NCI-H774 (cell line): ENCODE measurements around the gene UPK3BL2.
"Not testable (repeated sequence)": the region's sequence is repeated elsewhere in the genome, so short reads cannot be mapped to it uniquely, and the experiment has no call there.

Experiments
- DNase-seq: peaks from one replicate; lab custom pipeline; 2025; lab: John Stamatoyannopoulos, UW

Gene UPK3BL2

DNA sequence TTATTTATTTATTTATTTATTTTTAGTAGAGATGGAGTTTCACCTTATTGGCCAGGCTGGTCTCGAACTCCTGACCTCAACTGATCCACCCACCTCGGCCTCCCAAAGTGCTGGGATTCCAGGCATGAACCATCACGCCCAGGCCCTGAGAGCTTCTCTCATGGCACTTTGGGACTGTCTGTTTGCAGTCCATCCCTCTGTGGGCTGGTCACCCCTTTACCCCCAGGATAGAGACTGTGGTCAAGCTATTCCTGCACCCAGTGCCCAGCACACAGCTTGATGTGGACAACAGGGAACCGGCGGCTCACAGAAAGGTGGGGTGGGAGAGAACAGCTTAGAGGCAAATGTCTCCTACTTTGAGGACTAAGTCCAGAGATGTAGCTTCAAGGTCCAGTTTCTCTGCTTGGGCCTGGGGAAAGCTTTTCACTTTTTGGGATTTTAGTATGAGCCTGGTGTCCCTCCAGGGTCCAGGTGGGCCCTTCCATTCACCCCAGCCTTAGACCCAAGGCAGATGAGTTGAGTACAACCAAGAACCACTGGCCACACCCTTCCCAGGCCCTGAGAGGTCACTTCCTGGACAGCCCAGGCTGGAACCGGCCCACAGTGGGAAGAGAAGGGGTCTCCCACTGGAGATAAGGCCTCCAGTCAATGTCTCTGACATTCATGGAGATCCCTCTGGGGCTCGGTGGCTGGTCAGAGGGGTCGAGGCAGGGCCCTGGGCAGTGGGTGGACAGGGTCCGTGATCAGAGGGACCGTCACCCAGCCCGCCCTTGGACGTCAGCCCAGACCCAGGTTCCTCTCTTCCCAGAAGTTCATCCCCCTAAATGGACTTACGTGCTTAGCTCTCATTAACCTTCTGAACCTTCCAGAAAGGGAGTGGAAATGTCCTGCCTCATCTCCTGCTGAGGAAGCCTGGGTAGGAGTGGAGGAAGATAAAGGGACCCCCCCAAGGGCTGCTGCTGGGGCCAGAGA, 15.4 kb downstream of the UPK3BL2 start:
- DNase-seq, result not testable (repeated sequence)

DNA sequence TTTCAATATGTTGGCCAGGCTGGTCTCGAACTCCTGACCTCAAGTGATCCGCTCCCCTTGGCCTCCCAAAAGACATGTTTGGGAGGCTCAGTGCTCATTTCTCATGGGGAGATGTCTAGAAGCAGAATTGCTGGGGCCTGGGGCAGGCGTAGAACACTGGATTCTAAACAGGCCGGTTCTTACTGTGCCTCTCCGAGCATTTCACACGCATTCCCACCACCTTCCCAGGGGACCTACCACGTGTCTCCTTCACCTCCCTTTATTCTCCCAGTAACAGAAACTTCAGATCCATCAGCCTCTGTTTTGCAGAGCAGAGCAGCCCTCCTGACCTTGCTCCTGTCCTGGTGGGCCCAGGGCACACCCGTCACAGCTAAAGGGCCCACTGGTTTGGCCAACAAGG, 16.3 kb downstream of the UPK3BL2 start:
- DNase-seq, result not testable (repeated sequence)

DNA sequence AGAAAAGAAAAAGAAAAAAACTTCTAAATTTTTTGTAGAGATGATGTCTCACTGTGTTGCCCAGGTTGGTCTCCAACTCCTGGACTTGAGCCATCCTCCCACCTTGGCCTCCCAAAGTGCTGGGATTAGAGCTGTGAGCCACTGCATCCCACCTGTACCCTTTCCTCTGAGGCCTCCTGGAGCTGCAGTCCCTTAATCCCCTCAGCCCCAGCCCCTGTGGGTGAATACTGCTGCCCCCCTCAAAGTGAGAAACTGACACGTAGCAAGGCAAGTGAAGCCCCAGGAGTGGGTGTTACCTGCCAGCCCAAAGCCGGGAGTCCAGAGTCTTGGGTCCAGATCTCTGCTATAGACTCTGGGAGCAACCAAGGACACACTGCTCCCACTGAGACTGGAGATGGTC, 18.7 kb downstream of the UPK3BL2 start:
- DNase-seq, result not testable (repeated sequence)

DNA sequence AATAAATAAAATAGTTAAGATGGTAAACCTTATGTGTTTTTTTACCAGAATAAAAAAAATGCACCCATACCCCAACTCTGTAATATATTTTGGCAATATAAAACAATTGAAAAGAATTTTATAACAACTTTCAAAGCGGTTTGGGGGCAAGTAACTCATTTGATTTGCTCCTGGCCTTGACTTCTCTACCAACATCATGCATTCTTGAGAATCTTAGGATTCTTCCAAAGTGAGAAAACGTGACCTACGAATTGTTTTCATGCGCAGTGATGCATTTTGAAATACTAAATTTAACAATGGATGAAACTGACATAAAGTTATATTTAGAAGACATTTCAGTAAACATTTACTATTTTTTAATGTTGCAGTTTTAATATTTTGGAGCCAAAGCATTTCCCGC, 22.7 kb downstream of the UPK3BL2 start:
- not testable (repeated sequence) for DNase-seq

DNA sequence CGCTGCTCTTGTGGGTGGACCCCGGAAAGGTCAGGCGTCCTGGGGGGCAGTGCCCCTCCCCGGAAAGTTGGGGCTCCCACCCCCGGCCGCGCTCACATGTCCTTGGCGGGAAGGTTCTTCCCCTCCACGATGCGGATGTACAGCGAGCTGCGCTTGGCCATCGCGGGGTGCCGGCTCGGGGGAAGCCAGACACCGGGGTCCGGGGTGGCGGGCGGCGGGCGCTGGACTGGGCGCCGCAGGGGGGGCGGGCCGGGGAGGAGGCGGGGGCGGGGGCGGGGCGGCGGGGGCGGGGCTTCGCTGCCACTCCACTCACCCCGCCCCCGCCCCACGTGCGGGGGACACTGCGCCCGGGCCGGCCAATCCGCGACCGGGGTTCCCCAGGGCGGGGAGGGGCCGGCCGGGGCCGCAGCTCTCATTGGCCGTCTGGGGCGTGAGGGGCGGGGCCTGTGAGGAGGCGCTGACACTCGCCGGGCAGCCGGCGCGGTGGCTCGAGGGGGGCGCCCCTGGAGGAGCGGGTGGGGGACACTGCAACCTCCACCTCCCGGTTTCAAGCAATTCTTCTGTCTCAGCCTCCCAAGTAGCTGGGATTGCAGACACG, 25.8 kb downstream of the UPK3BL2 start, which contains the start of gene RASA4B:
Gene RASA4B (minus strand): TSS at position 228 of the 598 bp plus-strand sequence. CDS start 67 bp downstream, at position 161.
- not testable (repeated sequence) for DNase-seq

DNA sequence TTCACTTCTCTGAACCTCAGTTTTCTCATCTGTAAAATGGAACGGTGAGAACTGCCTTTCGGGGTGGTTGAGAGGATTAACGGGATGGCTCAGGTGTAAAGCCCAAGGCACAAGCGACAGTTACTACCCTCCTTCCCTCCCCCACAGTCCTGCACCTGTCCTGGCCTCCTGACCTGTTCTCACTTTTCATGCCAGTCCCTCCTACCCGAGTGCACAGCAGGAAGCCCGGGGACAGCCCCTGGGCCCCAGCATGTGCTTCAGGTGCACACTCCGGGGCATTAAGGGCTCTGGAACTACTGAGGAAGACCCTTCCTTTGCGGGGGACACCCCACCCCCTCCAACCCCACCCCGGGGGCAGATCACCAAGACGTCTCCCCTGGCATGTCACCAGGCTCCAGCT, 26.5 kb downstream of the UPK3BL2 start:
- not testable (repeated sequence) for DNase-seq

DNA sequence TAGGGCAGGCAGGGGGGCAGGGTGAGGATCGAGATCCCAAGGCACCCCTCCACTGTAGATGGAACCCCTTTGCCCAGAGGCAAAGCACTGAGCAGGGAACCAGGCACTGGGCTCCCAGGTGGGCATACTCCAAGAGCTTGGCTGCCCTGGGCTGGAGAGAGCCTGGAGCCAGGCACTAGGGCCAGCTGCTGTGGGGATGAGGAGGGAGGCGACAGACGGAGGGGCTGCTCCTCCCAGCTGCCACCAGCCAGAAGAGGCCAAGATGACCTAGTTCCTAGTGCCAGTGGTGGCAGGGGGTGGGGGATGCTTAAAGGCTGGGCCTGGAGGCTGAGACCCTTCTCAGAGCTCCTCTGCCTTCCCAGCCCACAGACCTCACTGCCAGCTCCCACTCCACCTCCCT, 27.6 kb downstream of the UPK3BL2 start:
- DNase-seq, result not testable (repeated sequence)

DNA sequence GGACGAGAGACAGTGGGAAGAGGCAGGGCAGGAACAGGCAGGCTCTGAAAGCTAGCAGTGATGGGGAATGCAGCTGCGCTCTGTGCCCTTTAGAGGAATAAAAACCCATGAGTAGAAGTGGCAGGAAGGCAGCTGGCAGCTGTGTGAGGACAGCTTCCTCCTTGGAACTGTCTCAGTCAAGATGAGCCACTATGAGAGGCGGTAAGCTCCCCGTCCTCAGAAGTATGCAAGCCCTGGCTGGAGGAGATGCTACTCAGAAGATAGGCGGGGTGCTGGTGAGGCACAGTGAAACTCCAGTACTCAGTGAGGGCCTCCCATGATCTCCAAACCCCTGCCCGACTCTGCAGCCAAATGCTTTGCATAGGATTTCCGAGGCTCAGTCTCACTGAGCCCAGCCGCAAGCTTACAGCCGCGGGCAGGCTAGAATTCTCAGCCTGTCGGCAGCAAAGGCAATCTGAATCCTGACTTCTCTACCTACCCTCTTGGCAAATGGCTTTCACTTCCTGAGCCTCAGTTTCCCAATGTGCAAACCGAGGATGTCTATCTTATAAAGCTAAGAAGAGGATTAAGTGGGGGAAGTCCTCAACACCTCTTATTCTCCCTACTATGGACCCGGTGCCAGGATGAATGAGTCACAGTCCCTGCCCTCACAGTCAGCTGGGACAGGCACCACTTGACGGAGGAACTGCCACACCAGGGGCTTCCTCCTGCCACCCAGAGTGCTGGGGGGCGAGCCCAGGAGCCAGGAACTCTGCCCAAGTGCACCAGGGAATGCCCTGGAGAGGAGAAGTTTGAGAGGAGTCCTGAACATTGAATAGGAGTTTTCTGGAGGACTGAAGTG, 28.4 kb downstream of the UPK3BL2 start:
- DNase-seq, result not testable (repeated sequence)

DNA sequence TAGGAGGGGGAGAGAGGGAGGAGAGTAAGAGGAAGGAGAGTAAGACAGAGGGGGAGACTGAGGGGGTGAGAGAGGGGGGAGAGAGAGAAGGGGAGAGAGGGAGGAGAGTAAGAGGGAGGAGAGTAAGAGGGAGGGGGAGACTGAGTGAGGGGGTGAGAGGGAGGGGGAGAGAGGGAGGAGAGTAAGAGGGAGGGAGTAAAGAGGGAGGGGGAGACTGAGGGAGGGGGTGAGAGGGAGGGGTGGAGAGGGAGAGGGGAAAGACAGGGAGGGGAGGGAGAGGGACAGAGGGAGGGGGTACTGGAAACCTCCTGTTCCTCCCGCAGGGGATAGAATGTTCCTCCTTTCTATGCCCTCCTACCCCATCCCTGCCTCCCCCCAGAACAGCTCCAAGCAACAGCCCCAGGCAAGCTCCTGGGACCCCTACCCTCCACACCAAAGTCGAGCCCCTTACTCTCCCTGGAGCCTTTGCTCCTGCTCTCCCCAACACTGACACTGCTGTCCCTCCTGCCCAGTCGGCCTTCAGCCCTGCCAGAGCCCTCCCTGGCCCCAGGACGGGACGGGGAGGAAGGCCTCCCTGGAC, 30.8 kb downstream of the UPK3BL2 start:
- DNase-seq, result not testable (repeated sequence)

DNA sequence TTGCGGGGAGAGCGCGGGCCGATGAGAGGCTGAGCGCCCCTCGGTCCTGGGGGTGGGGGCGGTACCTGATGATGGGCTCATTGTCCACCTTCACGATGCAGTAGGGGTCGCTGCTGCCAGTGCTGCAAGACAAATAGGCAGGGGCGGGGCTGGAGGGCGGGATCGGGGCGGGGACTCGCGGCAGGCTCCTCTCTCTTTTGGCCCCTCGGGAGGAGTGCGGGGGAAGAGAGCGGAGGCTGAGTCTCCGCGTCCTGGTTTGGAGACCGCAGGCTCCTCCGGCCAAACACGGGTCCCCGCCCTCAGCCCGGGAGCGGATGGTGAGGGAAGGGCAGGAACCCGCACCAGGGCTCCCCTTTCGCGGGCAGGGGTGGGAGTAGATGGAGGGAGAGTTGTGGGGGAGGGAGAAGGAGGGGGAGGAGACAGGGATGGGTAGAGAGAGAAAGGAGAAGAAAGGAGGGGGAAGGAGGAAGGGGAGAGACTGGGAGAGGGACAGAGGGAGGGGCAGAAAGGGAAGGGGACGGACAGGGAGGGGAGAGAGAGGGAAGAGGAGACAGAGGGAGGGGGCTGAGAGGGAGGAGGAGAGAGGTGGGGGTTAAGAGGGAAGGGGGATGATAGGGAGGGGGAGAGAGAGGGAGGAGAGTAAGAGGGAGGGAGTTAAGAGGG, 31.5 kb downstream of the UPK3BL2 start:
- DNase-seq, result not testable (repeated sequence)

DNA sequence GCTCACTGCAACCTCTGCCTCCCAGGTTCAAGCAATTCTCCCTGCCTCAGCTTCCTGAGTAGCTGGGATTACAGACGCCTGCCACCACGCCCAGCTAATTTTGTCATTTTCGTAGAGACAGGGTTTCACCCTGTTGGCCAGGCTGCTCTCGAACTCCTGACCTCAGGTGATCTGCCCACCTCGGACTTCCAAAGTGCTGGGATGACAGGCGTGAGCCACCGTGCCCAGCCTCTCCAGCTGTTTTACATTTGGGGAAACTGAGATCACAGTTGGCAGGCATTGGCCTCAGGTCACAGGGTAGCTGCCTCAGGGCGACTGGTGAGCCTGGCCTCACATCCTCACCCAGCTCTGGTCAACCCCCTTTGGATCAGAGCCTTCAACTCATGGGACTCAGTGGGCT, 32.9 kb downstream of the UPK3BL2 start:
- DNase-seq, result not testable (repeated sequence)

DNA sequence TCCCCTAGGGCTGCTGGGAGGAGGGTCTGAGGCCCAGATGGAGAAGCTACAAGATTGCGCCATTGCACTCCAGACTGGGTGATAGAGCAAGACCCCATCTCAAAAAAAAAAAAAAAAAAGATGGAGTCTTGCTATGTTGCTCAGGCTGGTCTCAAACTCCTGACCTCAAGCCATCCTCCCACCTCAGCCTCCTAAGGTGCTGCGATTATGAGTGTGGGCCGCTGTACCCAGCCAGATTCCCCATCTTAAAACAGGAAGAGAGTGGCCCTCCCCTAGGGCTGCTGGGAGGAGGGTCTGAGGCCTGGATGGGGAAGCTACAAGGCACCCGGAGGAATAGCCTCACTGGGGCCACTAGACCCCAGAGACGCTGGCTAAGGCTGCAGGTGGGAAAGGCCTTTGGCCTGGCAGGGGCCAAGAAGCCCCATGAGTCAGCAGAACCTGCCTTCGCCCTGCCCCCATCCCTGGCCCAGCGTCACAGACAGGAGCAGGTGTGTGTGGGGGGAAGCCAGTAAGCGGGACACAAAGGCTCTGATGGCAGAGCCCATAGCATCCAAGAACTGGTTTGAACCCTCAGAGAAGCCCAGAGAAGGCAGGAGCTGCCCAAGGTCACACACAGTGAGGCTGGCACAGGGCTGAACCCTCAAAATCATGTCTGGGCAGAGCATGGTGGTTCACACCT, 35.9 kb downstream of the UPK3BL2 start:
- DNase-seq, result not testable (repeated sequence)

DNA sequence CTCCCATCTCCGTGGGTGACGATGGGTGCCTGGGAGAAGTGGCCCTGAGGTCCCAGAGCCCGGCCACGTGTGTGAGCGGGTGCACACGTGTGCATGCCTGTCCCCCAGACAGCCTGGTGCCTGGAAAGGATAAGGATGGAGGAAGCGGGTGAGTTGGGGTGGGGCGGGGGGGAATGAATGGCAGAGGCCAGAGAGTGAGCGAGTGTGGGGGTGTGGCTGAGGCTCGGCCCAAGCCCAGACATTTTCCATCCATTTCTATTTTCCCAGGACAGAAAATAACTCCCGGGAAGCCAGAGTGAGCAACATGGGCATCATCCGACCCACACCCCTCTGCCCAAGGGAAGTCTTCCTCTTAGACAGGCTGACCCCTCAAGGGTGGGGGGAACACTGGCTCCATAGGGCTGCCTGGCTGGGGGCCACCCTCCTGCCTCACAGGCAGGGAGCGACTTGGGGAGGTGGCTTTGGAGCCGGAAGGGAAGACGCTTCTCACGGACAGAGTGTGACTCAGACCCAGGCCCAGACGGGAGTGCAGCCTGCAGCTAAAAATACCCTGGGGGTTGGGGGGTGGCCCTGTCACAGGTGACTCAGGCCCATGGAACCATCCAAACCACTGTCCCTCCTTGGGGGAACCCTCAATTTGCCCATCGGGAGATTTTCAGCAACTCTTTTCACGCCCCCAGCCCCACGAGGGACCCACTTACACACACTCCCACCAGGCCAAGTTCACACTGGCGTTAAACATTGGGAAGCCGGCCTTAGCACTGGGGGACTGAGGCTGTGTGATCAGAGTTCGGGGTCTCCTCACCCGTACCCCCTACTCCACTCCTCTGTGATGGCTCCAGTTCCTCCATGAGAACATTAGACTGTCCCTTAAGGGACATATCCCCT, 38.0 kb downstream of the UPK3BL2 start:
- DNase-seq, result not testable (repeated sequence)

DNA sequence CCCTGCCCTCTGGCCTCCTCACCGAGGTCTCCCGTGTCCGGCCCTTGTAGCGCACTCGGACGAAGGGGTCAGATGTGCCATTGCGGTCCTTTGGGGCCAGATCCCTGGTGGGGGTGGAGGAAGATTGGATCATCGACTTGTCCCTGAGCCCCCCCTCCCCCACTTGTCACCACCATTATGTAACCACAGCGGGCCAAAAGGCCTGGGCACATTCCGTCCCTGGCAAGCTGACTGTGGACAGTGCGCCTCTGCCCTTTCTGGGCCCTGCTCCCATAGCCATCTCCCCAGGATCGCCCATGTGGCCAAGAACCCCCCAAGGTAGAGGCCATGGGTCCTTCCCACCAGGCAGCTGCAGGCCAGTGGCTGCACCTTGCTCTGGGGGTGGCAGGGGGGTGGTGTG, 40.4 kb downstream of the UPK3BL2 start:
- DNase-seq, result not testable (repeated sequence)

DNA sequence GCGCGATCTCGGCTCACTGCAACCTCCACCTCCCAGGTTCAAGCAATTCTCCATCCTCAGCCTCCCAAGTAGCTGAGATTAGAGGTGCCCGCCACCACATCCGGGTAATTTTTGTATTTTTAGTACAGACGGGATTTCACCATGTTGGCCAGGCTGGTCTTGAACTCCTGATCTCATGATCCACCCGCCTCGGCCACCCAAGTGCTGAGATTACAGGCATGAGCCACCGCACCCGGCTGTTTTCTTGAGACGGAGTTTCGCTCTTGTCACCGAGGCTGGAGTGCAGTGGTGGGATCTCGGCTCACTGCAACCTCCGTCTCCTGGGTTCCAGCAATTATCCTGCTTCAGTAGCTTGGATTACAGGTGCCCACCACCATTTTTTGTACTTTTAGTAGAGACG, 45.2 kb downstream of the UPK3BL2 start:
- not testable (repeated sequence) for DNase-seq

DNA sequence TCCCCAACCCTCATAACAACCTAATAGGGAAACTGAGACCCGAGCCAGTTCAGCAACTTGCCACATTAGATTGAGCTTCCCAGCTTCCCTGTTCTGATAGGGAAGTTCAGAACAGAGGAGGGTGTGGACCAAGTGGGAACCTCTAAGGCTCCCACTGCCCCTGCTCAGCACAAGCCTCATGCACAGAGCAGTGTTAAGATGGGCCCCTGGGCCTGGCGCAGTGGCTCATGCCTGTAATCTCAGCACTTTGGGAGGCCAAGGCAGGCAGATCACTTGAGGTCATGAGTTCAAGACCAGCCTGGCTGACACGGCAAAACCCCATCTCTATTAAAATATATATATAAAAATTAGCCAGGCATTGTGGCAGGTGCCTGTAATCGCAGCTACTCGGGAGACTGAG, 46.2 kb downstream of the UPK3BL2 start:
- DNase-seq, result not testable (repeated sequence)

DNA sequence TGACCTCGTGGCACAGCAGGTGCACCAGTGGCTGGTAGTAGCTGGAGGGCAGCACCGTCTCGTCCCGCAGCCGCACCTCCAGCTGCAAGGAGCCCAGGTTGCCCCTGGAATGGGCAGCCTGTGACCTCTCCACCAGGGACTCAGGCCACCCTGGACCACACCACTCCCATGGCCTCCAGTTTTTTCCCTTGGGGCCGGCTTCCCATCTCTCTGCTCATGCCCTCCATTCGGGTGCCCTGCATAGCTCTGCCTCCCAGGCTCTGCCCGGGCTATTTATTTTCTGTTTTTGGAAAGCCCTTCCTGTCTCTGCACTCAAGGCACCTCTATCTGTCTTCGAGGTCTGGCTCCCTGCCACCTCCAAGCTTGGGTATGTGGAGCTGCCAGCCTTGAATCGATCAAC, 46.6 kb downstream of the UPK3BL2 start:
- DNase-seq, result not testable (repeated sequence)

DNA sequence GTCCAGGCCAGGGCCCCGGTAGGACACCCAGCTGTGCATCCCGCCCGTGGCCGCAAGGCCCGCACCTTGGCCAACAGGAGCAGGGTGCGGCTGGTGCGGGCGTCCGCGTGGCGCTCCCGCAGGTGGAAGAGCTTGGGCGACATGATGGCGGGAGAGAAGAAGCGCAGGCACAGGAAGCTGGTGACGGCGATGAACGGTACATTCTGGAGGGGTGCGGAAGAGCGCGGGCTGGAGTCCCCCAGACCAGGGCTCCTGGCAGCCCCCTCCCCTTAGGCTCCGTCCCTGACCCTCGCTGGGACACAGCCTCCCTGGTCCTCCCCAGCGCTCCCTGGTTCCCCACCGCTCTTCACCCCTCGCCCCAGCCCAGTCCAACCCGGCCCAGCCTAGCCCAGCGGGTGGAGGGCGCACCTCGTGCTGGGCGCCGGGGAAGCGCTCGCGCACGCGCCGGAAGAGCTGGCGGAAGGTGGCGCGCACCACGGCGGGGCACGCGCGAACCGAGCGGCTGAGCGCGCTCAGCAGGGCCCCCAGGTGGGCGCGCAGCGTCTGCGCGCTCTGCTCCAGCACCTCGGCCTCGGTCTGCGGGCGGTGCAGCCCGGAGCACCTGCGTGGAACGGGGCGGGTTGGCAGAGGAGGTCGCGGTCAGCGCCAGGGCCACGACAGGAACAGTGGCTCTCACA, 48.9 kb downstream of the UPK3BL2 start:
- not testable (repeated sequence) for DNase-seq

DNA sequence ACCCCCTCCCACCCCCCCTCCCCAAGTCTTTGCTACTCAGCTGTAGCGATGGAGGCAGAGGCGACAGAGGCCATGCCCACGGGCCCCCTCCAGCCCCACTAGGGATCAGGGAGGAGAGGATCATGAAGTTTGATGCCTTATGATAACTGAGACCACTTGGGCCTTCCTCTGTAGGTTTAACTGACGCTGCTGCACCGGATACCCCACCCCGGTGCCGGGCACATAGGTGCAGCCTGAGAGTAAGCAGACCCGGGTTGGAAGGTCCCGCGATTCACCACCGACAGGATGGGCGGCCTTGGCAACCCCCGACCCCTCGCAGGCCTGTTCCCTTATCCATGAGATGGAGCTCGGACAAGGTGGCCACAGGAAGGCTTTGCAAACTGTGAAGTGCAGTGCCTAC, 49.5 kb downstream of the UPK3BL2 start:
- not testable (repeated sequence) for DNase-seq
